ENCODE results near the gene MTNR1A. TPM values are rescaled to one million over a fixed set of nuclear protein-coding genes. Genes with fewer than 3 reads are reported as not detected.

Gene MTNR1A
- total RNA-seq, 2 donors from 2014 or later = 3.3 to 5.8 TPM

- DNase-seq (no peak), ATAC-seq (peak; percentile 37)
- intact Hi-C loops (cut with DNase I, micrococcal nuclease) = no loop called here
Observed at GRCh38 chr4:186502231-186502630, 53.1 kb downstream of the MTNR1A start.

- DNase-seq (no peak), ATAC-seq (no peak)
- intact Hi-C loops (cut with DNase I, micrococcal nuclease) = no loop called here
Observed at GRCh38 chr4:186501554-186501953, 53.8 kb downstream of the MTNR1A start.

- peak; percentile 81 for ATAC-seq
- DNase-seq = no peak
- intact Hi-C loops (cut with DNase I, micrococcal nuclease) = no loop called here
Observed at GRCh38 chr4:186500721-186501304, 54.6 kb downstream of the MTNR1A start.

- intact Hi-C loops (cut with DNase I, micrococcal nuclease) = no loop called here
- no peak for ATAC-seq
- no peak for DNase-seq
Observed at GRCh38 chr4:186499467-186499866, 55.9 kb downstream of the MTNR1A start.

GRCh38 chr4:186497043-186497442 is 58.3 kb downstream of the MTNR1A start:
- intact Hi-C loops (cut with DNase I, micrococcal nuclease) = no loop called here
- ATAC-seq = no peak
- DNase-seq = no peak

- intact Hi-C loops (cut with DNase I, micrococcal nuclease) = no loop called here
- no peak for DNase-seq
- no peak for ATAC-seq
Observed at GRCh38 chr4:186494496-186494895, 60.9 kb downstream of the MTNR1A start.

GRCh38 chr4:186487726-186488125 is 67.6 kb downstream of the MTNR1A start:
- intact Hi-C loops (cut with DNase I, micrococcal nuclease) = no loop called here
- ATAC-seq = peak; percentile 34
- no peak for DNase-seq

GRCh38 chr4:186486172-186486571 is 69.2 kb downstream of the MTNR1A start:
- intact Hi-C loops (cut with DNase I, micrococcal nuclease) = no loop called here
- ATAC-seq (no peak), DNase-seq (no peak)

- DNase-seq = peak in 1 of 2 donors; percentile 10
- ATAC-seq = no peak
- intact Hi-C loops (cut with DNase I, micrococcal nuclease) = no loop called here
Observed at GRCh38 chr4:186485561-186486062, 69.8 kb downstream of the MTNR1A start.

GRCh38 chr4:186485150-186485549 is 70.2 kb downstream of the MTNR1A start:
- ATAC-seq = no peak
- intact Hi-C loops (cut with DNase I, micrococcal nuclease) = no loop called here
- DNase-seq = no peak

GRCh38 chr4:186483656-186484055 is 71.7 kb downstream of the MTNR1A start:
- intact Hi-C loops (cut with DNase I, micrococcal nuclease) = no loop called here
- DNase-seq = no peak
- ATAC-seq = no peak

Other genes starting within 250 kb of the MTNR1A start
- gene FAT1, start 168.3 kb upstream of the MTNR1A start, total RNA-seq = 100 to 1,000 TPM; 291 to 299 TPM